Measurements from ENCODE around the gene IKZF3.

Gene IKZF3

GRCh38 chr17:39774047-39774446 lies 90.1 kb downstream of the IKZF3 start:
- Histone ChIP-seq H3K4me3 (replicated peaks; ENCODE audit: low read depth, low read length) (peak overlapping the region; percentile 53), H3K36me3 (ENCODE audit: control insufficient read depth, insufficient read depth, low read length) (peaks cover 15% of the 10 kb centered on the region), H3K27me3 (replicated peaks; ENCODE audit: control insufficient read depth, insufficient read depth, low read length) (no peaks in the 10 kb centered on the region)
- TF ChIP-seq, protein P1, sequence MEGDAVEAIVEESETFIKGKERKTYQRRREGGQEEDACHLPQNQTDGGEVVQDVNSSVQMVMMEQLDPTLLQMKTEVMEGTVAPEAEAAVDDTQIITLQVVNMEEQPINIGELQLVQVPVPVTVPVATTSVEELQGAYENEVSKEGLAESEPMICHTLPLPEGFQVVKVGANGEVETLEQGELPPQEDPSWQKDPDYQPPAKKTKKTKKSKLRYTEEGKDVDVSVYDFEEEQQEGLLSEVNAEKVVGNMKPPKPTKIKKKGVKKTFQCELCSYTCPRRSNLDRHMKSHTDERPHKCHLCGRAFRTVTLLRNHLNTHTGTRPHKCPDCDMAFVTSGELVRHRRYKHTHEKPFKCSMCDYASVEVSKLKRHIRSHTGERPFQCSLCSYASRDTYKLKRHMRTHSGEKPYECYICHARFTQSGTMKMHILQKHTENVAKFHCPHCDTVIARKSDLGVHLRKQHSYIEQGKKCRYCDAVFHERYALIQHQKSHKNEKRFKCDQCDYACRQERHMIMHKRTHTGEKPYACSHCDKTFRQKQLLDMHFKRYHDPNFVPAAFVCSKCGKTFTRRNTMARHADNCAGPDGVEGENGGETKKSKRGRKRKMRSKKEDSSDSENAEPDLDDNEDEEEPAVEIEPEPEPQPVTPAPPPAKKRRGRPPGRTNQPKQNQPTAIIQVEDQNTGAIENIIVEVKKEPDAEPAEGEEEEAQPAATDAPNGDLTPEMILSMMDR (IDR thresholded peaks at IDR 0.05; ENCODE audit: insufficient read depth, low read length, poor library complexity, severe bottlenecking) = no peak
- no peak for DNase-seq (ENCODE audit: extremely low read depth, insufficient read length)

- TF ChIP-seq, protein P1 (IDR thresholded peaks at IDR 0.05; ENCODE audit: insufficient read depth, low read length, poor library complexity, severe bottlenecking) = no peak
- H3K36me3 ChIP-seq (ENCODE audit: control insufficient read depth, insufficient read depth, low read length) = peaks cover 20% of the 10 kb centered on the region
- peak overlapping the region; percentile 23 for H3K4me3 ChIP-seq (replicated peaks; ENCODE audit: low read depth, low read length)
- no peaks in the 10 kb centered on the region for H3K27me3 ChIP-seq (replicated peaks; ENCODE audit: control insufficient read depth, insufficient read depth, low read length)
- DNase-seq (ENCODE audit: extremely low read depth, insufficient read length) = no peak
Measured at GRCh38 chr17:39772987-39773934, 90.9 kb downstream of the IKZF3 start.

DNA sequence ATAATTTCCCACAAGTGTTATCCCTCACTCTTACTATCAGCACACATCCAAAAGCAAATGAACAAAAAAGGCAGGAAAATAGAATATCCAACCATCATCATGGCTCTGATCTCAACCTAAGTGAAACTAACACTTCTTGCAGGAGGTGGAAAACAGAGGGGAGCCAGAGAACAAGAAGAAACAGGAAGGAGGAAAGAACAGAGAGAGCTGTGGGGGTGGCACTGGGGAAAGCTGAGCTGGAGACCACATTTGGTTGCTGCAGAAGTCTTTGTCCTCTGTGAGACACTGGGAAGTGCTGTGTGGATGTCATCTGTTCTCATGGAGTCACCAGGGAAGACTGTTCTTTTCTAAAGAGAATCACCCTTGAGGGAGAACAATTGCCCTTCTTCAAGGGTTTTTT lies 91.7 kb downstream of the IKZF3 start:
- H3K27me3 ChIP-seq (replicated peaks; ENCODE audit: control insufficient read depth, insufficient read depth, low read length) = no peaks in the 10 kb centered on the region
- H3K4me3 ChIP-seq (replicated peaks; ENCODE audit: low read depth, low read length) = no peak overlapping the region
- H3K36me3 ChIP-seq (ENCODE audit: control insufficient read depth, insufficient read depth, low read length) = peaks cover 21% of the 10 kb centered on the region
- no peak for DNase-seq (ENCODE audit: extremely low read depth, insufficient read length)
- TF ChIP-seq, protein P1 (IDR thresholded peaks at IDR 0.05; ENCODE audit: insufficient read depth, low read length, poor library complexity, severe bottlenecking) = no peak

GRCh38 chr17:39769974-39770587 lies 94.0 kb downstream of the IKZF3 start:
- Histone ChIP-seq H3K27me3 (replicated peaks; ENCODE audit: control insufficient read depth, insufficient read depth, low read length) (no peaks in the 10 kb centered on the region), H3K36me3 (ENCODE audit: control insufficient read depth, insufficient read depth, low read length) (peaks cover 39% of the 10 kb centered on the region), H3K4me3 (replicated peaks; ENCODE audit: low read depth, low read length) (no peak overlapping the region)
- TF ChIP-seq, protein P1 (IDR thresholded peaks at IDR 0.05; ENCODE audit: insufficient read depth, low read length, poor library complexity, severe bottlenecking) = no peak
- DNase-seq (ENCODE audit: extremely low read depth, insufficient read length) = peak; percentile 82

DNA sequence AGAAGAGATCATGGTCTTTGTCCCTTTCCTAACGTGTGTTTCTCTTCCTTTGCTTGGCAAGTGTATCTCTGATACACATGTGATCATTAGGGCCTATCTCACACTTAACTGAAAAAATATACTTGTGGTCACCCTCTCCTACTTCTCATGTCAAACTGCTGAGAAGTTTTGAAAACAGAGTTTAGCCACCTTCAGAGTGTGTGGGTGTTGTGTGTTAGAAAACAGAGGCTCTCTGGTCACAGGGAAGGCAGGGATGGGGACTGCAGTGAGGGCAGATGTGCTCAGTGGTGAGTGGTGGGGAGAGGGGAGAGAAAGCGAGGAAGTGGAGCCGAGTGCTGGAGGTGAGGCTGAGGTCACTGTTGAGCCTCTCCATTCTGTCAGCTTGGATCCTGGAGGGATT lies 97.0 kb downstream of the IKZF3 start:
- Histone ChIP-seq H3K27me3 (replicated peaks; ENCODE audit: control insufficient read depth, insufficient read depth, low read length) (no peaks in the 10 kb centered on the region), H3K36me3 (ENCODE audit: control insufficient read depth, insufficient read depth, low read length) (peaks cover 42% of the 10 kb centered on the region), H3K4me3 (replicated peaks; ENCODE audit: low read depth, low read length) (no peak overlapping the region)
- TF ChIP-seq, protein P1 (IDR thresholded peaks at IDR 0.05; ENCODE audit: insufficient read depth, low read length, poor library complexity, severe bottlenecking) = no peak
- no peak for DNase-seq (ENCODE audit: extremely low read depth, insufficient read length)

Data from GM06990 (cell line).